NOMO-1 treated with dmso at 0.1 percent for 144 hours (cell line): ENCODE data around the gene TM2D3.

Source experiments
- DNase-seq: peaks from one replicate; lab custom pipeline; 2025; ENCODE audit not compliant: unreplicated experiment; lab: John Stamatoyannopoulos, UW

Gene TM2D3, protein sequence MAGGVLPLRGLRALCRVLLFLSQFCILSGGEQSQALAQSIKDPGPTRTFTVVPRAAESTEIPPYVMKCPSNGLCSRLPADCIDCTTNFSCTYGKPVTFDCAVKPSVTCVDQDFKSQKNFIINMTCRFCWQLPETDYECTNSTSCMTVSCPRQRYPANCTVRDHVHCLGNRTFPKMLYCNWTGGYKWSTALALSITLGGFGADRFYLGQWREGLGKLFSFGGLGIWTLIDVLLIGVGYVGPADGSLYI

DNA sequence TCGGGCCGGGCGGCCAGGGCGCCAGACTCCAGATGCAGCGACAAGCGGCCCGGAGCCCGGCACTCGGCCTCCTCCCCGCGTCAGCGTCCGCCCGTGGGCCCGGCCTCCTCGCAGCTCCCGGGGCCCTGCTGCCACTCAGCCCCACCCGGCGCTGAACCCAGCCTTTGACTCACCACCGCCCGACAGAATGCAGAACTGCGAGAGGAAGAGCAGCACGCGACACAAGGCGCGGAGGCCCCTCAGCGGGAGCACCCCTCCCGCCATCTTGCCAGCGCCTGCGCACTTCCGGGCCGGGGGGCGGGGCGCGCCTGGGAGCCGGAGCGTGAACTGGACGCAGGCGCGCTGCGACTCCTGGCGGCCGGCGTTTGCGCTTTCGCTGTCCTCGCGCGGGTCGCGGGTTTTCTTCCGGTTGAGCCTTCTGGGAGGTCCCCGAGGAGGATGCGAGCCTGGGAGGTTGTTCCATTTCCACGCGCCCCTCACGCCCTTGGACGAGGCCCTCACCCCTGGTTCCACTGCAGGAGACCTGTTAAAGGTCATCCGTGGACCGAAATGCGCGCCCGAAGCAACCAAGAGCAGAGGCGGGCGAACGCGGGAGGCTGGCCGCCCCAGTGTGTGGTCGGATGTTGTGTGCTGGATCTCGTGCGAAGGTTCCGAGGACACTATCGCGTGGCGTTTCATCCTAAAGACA, at the start of gene TM2D3:
Gene TM2D3, minus strand, starts transcription at position 284 of the 688 bp plus-strand sequence. Its CDS starts 20 bp downstream, at position 264.
- DNase-seq, result peak; percentile 94

DNA sequence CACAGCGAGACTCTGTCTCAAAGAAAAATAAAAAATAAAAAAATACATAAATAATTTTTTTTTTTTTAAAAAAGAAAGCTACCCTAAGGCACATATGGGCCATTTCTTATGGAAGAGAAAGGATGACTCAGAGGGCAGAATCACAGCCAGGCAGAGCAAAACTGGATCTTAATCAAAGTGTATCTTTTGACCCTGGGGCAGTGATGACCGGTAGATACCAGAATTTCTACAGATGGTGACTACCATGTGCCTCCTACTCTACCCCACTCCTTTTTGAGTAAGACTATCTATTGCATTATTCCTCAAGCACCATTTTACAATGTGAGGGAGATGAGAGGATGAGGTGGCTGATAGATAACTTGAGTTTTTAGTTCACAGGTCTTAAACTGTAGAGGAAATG, 46.1 kb upstream of the TM2D3 start:
- DNase-seq, result no peak

DNA sequence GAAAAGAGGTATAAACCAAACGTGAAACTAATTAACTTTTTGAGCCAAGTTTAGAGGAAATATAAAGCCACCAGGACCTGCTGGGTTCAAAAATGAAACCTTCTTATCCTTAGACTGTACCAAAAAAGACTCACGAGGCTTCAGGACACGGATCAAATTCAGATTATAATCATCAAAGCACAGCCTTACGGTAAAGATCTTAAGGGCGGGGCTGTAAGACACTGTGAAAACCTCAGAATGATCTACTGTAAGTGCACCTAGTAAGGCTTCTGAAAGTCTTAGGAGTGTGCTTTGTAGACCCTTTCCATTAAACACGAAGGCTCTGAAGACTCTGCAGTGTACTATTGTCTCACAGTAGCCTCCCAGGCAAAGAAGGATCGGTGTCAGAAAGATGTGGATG, 45.3 kb upstream of the TM2D3 start:
- no peak for DNase-seq

DNA sequence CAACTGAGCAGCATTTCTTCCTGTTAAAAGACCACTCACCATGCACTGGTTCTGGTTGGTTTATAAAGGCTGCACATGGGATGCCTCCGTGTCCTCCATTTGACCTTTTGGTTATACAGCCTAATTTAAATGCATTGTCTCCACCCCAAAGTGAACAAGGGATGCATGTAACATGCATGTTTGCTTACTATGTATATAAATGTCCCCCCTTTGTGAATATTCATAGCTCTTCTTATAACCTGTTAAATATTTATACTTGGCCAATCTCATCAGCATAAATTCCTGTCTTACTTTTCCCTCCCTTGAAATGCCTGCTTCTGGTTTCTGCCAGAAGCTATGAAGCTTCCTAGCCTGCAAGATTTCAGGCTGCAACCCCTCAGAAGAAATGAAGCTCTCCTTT, 44.6 kb upstream of the TM2D3 start:
- no peak for DNase-seq

DNA sequence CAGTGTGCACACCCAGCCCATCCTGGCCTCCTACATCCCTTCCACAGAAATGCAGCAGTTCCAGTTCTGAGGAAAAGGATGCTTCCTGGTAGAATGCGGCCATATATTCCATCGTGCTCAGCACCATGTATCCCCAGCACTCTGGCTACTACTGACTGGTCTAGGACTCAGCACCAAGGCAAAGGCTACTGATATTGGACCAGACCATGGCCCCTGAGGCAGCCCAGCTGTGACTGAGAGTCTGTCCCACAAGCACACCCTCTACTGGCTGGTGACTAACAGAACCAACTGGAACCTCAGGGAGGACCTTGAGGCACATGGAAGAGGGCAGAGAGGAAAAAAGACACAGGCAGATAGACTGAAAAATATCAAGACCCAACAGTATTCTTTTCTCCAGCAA, 42.1 kb upstream of the TM2D3 start:
- no peak for DNase-seq

DNA sequence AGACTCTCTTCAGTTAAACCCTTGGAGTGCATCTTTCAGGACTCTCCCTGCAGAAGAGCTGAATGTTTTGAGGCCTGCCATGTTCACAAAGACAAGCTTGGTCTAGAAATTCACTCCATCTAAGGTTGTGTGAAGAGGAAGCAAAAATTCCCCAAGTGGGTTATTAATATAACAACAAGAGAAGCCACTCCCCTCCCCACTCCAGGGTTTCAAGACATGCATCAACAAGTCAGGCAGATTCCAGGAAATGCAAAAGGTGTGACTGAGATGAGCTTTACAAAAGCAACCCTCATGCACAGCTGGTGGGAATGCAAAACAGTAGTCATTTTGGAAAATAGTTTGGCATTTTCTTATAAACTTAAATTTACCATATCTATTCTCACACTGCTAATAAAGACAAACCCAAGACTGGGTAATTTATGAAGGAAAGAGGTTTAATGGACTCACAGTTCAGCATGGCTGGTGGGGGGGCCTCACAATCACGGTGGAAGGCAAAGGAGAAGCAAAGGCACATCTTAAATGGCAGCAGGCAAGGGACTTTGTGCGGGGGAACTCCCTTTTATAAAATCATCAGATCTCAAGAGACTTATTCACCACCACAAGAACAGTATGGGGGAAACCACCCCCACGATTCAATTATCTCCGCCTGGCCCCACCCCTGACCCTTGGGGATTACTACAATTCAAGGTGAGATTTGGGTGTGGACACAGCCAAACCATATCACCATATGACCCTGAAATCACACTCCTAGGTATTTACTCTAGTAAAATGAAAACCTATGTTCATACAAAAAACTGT, 40.8 kb upstream of the TM2D3 start:
- DNase-seq, result no peak

DNA sequence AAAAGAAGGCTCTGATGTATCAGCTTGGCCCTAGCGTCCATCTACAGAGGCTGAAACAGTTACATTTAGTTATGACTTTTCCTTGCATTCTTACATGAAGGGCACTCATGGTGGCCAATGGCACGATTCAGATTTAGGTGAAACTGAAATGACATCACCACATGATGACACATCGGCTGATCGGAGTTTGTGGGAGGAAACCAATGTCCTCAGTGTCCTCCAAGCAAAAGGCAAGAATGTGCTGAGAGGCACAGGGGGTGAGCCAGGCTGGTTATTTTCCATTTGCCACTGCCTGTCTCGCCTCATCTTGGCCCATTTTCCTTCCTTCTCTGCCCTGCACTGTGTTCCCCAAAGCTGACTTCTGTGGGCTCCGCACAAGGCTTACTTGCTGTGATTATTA, 37.7 kb upstream of the TM2D3 start:
- DNase-seq, result no peak

DNA sequence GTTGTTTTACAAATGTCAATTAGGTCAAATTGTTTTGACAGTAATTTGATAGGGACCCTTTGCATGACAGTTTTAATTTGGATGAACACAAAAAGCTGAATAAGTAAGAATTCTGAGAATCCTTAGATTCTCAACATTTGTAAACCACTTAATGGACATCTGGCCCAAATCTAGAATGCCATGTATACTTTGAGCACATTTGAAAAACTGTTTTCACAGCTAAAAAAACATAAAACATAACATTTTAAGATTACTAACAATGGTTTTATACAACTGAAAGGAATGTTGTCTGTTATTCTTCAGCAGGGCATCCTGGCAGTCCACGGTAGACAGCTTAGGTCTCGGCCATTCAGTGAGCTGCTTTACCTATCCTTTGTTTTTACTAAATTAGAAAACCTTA, 34.5 kb upstream of the TM2D3 start:
- no peak for DNase-seq

DNA sequence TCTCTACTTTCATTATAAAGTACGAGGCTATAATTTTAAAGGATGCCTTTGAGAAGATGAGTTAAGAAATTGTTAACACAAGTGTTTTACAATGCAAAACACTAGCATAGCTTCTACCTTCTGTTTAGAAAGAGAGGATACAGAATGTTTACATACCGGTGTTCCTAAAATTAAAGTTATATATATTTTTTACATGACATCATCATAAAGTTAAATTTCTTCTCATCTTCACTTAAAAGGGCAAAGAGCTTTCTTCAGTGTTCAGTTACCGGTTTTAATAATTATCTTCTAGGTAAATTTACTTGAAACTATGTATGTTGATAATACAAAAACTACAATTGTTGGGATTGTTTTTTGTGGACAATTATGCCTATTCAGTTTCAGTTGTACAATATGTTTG, 32.7 kb upstream of the TM2D3 start:
- no peak for DNase-seq

DNA sequence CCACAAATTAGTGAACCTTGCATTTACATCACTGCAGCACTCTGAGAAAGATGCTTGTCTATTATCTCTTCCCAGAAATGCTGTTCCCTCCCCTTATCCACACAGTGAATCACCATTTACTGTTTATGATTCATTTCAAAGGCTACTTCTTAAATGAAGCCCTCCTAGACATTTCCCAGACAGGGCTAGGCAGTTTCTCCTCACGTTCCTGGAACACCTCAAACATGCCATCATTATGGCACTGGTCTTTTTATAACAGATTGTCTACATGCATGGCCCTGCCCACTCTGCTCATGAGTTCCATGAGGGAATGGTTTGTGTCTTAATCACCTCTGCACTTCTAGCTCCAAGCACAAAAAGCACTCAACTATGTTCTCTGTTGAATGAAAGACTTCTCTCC, 32.2 kb upstream of the TM2D3 start:
- DNase-seq, result no peak

DNA sequence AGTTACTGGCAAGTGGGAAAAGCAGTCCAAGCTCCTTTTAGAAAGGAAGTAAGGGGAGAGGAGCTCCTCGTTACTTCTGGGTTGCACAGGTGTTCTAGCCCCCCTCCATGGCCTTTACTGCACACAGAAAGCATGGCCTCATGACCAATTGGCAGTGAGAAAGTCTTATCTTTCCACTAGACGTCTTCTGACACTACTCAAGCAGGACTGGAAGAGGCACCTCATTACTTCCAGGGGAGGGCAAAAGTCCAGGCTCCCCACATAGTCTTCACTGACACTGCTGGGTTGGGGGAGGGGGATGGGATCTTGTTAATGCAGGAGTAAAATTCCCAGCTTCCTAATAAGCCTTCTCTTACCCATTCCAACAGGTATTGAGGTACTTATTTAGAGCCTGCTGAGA, 27.6 kb upstream of the TM2D3 start:
- no peak for DNase-seq

DNA sequence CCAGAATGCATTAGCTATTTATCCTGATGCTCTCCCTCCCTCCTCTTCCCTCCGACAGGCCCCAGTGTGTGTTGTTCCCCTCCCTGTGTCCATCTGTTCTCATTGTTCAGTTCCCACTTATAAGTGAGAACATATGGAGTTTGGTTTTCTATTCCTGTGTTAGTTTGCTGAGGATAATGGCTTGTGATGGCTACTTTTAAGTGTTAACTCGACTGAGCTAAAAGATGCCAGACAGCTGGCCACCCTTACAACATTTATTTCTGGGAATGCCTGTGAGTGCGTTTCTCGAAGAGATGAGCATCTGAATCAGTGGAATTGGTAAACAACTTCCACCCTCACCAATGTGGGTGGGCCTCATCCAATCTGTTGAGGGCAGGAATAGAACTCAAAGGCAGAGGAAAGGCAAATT, 24.7 kb upstream of the TM2D3 start:
- DNase-seq, result no peak

DNA sequence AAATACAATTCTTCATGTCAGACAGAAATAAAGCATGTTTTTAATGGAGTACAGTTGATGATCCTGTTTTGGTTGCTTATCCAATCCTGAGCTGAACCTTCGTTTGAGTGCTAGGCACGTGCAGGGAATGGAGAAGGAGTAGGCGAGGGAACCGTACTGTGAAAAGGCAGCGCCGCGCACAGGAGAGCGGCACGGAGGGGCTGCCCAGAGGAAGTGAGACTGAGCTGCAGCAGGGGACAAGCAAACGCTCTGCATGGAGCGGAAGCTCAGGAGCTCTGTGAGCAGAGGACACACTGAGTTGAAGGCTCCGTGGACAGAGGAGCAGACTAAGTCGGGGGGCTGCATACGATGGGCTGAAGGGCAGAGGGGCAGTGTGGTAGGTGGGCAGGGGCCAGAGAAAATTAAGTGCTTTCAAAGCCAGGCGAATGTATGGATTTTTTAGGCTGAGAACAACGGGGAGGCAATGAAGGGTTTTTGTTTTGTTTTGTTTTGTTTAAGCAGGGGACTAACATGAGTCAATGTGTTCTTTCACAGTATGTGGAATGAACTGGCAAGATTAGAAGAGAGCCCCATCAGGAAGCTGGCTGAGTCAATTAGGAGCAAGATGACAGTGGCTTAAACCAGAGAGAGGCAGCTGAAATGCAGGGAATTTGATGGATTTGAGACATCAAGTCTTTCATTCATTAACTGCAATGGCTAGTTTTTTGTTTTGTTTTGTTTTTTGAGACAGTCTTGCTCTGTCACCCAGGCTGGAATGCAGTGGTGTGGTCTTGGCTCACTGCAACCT, 23.8 kb upstream of the TM2D3 start:
- DNase-seq, result peak; percentile 55

DNA sequence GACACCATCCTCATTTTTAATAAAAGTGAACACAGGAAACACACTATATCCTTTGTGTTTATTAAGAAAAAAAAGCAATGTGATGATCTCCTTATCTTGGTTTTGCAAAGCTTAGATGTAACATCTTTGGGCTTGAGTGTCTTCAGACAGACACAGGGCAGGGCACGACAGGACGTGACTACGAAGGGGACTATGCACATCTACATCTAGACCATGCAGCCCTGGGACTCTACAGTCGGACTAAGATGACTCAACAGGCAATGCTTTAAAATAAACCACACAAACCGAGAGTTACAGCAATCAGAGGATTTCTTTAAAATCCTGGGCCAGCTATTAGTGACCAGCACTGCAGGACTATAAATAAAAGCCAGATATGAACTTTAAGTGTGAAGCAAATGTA, 22.8 kb upstream of the TM2D3 start:
- no peak for DNase-seq

DNA sequence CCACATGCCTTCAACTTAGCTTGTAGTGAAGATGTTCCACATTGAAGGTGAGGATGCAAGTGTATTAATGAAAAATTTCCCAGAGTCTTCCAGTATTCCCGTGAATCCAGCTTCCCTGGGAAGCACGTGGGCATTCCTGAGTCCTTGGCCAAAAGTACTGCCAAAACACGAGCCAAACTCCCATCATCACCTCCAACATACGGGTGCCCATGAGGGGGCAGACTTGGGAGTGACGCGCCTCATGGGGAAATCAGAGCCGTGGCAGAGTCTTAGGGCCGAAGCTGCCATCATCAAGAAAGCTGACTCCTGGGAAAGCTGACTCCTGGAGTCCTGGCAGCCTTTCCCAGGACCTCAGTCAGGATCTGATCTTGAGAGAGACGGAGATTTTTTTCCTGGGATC, 20.1 kb upstream of the TM2D3 start:
- DNase-seq, result no peak

DNA sequence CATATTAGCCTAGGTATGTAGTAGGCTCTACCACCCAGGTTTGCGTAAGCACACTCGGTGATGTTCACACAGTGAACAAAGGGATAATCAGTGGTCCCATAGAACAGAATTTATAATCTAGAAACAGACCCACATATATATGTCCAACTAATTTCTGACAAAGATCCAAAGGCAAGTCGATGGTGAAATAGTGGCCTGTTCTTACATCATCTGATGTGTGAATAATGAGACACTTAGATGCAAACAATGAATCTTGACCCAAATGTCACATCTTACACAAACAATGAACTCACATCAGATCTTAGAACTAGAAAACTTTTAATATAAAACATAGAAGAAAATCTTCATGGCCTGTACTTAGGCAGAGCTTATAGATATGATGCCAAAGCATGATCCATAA, 17.6 kb upstream of the TM2D3 start:
- DNase-seq, result no peak

DNA sequence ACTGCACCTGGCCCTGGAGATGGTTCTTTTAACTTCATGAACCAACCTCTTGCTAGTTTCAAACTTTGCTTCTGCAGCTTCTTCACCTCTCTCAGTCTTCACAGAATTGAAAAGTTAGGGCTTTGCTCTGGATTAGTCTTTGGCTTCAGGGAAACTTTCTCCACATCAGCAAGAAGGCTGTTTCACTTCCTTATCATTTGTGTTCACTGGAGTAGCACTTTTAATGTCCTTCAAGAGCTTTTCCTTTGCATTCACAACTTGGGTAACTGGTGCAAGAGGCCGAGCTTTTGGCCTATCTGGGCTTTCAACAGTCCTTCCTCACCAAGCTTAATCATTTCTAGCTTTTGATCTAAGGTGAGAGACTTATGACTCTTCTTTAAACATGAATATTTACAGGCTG, 15.7 kb upstream of the TM2D3 start:
- no peak for DNase-seq

DNA sequence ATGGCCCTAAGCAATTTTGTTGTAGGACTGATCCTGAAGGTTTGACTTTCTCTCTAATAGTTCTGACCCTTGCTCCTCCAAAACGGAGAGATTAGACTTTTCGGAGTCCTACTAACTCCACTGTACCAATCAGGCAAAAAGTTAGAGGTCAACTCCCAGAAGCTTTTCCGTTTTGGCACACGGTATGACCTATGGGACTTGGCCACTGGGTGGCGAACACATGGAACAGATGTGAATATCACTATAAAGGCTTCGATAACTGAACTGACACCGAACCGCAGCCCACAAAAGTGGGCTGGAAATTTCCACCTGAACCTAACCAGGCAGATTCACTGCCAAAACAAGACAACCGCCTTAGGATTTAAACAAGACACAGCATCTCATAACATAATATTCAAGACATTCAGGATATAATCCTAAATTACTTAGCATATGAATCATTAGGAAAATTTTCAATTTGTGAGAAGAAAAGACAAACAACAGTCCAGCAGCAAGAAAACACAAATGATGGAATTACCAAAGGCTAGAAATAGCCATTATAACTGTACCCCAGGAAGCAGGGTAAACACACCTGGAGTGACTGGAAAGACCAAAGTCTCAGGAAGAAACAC, 12.2 kb upstream of the TM2D3 start:
- DNase-seq, result no peak

DNA sequence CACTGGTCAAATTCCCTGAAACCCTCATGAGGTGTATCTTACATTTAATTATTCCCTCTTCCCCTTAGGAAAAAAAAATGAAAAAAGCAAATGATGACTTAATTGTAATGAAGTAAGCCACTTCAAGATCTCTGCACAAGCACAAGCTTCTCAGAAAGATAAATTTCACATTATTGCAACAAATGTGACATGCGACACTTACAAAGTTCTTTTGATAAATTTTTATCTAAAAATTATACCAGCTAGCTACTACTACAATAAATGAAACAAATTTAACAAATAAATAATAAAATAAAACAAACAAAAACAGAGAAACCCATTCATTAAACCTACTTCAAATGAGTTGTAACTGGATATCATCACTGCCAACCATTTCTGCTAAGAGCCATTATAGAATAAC, 10.0 kb upstream of the TM2D3 start:
- DNase-seq, result no peak

DNA sequence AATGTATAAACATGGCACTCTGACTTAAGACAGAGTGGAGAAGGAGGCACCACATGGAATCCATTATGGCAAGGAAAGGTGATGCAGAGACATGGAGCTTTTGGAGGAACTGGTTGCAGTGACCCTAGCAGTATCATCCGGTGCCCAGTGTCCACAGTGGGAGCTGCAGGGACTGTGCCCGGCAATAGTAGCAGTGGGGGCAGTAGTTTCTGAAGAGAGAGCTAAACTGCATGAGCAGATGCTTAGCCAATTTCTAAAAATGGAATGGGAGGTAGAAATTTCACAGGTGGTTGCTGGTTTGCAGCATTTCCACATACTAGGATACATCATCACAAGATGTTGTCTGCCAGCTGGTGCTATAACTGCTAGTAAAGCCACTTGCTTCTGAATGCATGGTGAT, 7.8 kb upstream of the TM2D3 start:
- DNase-seq, result no peak
